ENCODE data around the gene USH2A. TPM values are rescaled to one million over a fixed set of nuclear protein-coding genes. Genes with fewer than 3 reads are reported as not detected.

Gene USH2A
- total RNA-seq, 1 donor from 2014 or later, result not detected

GRCh38 chr1:215606036-215606435 lies 817.2 kb downstream of the USH2A start:
- H3K27ac Mint-ChIP-seq (ENCODE audit: unreplicated experiment), result no peak overlapping the region
- H3K4me3 Mint-ChIP-seq (ENCODE audit: unreplicated experiment), result no peak overlapping the region
- no peak for TF ChIP-seq CTCF (IDR thresholded peaks at IDR 0.05)
- H3K4me1 Mint-ChIP-seq (ENCODE audit: unreplicated experiment), result peaks cover 11% of the 10 kb centered on the region
- no peaks in the 10 kb centered on the region for H3K9me3 Mint-ChIP-seq (ENCODE audit: unreplicated experiment)
- H3K36me3 Mint-ChIP-seq (ENCODE audit: unreplicated experiment), result peaks cover 25% of the 10 kb centered on the region
- no peaks in the 10 kb centered on the region for H3K27me3 Mint-ChIP-seq (ENCODE audit: unreplicated experiment)
- DNase-seq (ENCODE audit: extremely low spot score, unreplicated experiment), result no peak

GRCh38 chr1:215605011-215605621 lies 818.1 kb downstream of the USH2A start:
- peaks cover 23% of the 10 kb centered on the region for H3K36me3 Mint-ChIP-seq (ENCODE audit: unreplicated experiment)
- peaks cover 11% of the 10 kb centered on the region for H3K4me1 Mint-ChIP-seq (ENCODE audit: unreplicated experiment)
- no peaks in the 10 kb centered on the region for H3K9me3 Mint-ChIP-seq (ENCODE audit: unreplicated experiment)
- H3K27me3 Mint-ChIP-seq (ENCODE audit: unreplicated experiment), result no peaks in the 10 kb centered on the region
- H3K4me3 Mint-ChIP-seq (ENCODE audit: unreplicated experiment), result no peak overlapping the region
- no peak overlapping the region for H3K27ac Mint-ChIP-seq (ENCODE audit: unreplicated experiment)
- no peak for DNase-seq (ENCODE audit: extremely low spot score, unreplicated experiment)
- no peak for TF ChIP-seq CTCF (IDR thresholded peaks at IDR 0.05)

GRCh38 chr1:215603319-215603718 lies 819.9 kb downstream of the USH2A start:
- no peak for TF ChIP-seq CTCF (IDR thresholded peaks at IDR 0.05)
- peaks cover 19% of the 10 kb centered on the region for H3K36me3 Mint-ChIP-seq (ENCODE audit: unreplicated experiment)
- no peak for DNase-seq (ENCODE audit: extremely low spot score, unreplicated experiment)
- H3K27me3 Mint-ChIP-seq (ENCODE audit: unreplicated experiment), result no peaks in the 10 kb centered on the region
- H3K9me3 Mint-ChIP-seq (ENCODE audit: unreplicated experiment), result no peaks in the 10 kb centered on the region
- H3K4me3 Mint-ChIP-seq (ENCODE audit: unreplicated experiment), result no peak overlapping the region
- H3K4me1 Mint-ChIP-seq (ENCODE audit: unreplicated experiment), result peaks cover 17% of the 10 kb centered on the region
- peak overlapping the region; percentile 2 for H3K27ac Mint-ChIP-seq (ENCODE audit: unreplicated experiment)

GRCh38 chr1:215601276-215601675 lies 822.0 kb downstream of the USH2A start:
- Mint-ChIP-seq H3K4me1 (ENCODE audit: unreplicated experiment) (peaks cover 20% of the 10 kb centered on the region), H3K4me3 (ENCODE audit: unreplicated experiment) (no peak overlapping the region), H3K27ac (ENCODE audit: unreplicated experiment) (no peak overlapping the region), H3K27me3 (ENCODE audit: unreplicated experiment) (no peaks in the 10 kb centered on the region), H3K36me3 (ENCODE audit: unreplicated experiment) (peaks cover 36% of the 10 kb centered on the region), H3K9me3 (ENCODE audit: unreplicated experiment) (no peaks in the 10 kb centered on the region)
- DNase-seq (ENCODE audit: extremely low spot score, unreplicated experiment), result no peak
- TF ChIP-seq CTCF (IDR thresholded peaks at IDR 0.05), result no peak

GRCh38 chr1:215600867-215601266 lies 822.4 kb downstream of the USH2A start:
- TF ChIP-seq CTCF (IDR thresholded peaks at IDR 0.05), result no peak
- Mint-ChIP-seq H3K4me1 (ENCODE audit: unreplicated experiment) (peaks cover 23% of the 10 kb centered on the region), H3K36me3 (ENCODE audit: unreplicated experiment) (peaks cover 40% of the 10 kb centered on the region)

More at GRCh38 chr1:215600867-215601266, 822.4 kb downstream of the USH2A start:
- no peak for DNase-seq (ENCODE audit: extremely low spot score, unreplicated experiment)
- Mint-ChIP-seq H3K9me3 (ENCODE audit: unreplicated experiment) (no peaks in the 10 kb centered on the region), H3K4me3 (ENCODE audit: unreplicated experiment) (no peak overlapping the region), H3K27ac (ENCODE audit: unreplicated experiment) (no peak overlapping the region), H3K27me3 (ENCODE audit: unreplicated experiment) (no peaks in the 10 kb centered on the region)
